ENCODE results near the gene PRKACA.

DNA sequence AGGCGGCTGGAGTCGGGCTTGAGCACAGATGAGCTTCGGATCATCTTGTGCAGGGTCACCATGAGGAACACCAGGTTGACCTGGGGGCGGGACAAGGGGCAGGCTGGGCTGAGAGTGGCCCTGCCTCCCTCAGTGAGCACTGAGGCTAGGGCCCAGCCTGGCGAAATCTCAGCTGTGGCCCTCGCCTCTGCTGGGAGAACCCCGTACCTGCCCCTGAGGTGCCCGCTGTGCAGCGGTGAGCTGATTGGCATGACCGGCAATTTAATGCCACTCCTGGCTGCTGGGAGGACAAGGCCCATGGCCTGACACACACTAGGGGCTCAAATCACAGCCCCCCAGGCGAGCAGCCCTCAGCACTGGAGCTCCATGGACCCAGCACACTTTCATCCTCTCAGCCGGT lies 38.6 kb upstream of the PRKACA start:
- no peak for TF ChIP-seq CTCF (IDR thresholded peaks at IDR 0.05)
- TF ChIP-seq RARB (CRISPR knock-in tag; IDR thresholded peaks at IDR 0.05), result no peak
- TF ChIP-seq BCL3 (IDR thresholded peaks at IDR 0.05), result no peak
- TF ChIP-seq CHD4 (IDR thresholded peaks at IDR 0.05; ENCODE audit: borderline replicate concordance), result no peak
- TF ChIP-seq MAX (IDR thresholded peaks at IDR 0.05), result no peak
- no peak for TF ChIP-seq ZFP36 (IDR thresholded peaks at IDR 0.05; ENCODE audit: borderline replicate concordance, partially characterized antibody)
- TF ChIP-seq POLR2A (IDR thresholded peaks at IDR 0.05; ENCODE audit: low read length), result no peak
- TF ChIP-seq RFX5 (IDR thresholded peaks at IDR 0.05), result no peak

All from A549 (cell line).